HEK293T (cell line): ENCODE results near the gene SMIM44.

Source experiments
- ARNT ChIP-seq: fragments of 450-650 bp; IDR thresholded peaks from 2 replicates; pipeline ENCODE4 v1.6.1; 2017; ENCODE audit warnings: mild to moderate bottlenecking
- BHLHE40 ChIP-seq: fragments of 450-650 bp; IDR thresholded peaks from 2 replicates; pipeline ENCODE4 v1.6.1; 2016; ENCODE audit warnings: mild to moderate bottlenecking, moderate library complexity, borderline replicate concordance
- CTBP1 ChIP-seq: fragments of 450-650 bp; IDR thresholded peaks from 2 replicates; pipeline ENCODE4 v1.6.1; 2016; ENCODE audit warnings: borderline replicate concordance
- ELF4 ChIP-seq: fragments of 450-650 bp; IDR thresholded peaks from 2 replicates; pipeline ENCODE4 v1.6.1; 2017; ENCODE audit warnings: antibody characterized with exemption
- FOXA1 ChIP-seq: fragments of 450-650 bp; IDR thresholded peaks from 2 replicates; pipeline ENCODE4 v1.6.1; 2016; ENCODE audit warnings: mild to moderate bottlenecking
- FOXK2 ChIP-seq: fragments of 450-650 bp; IDR thresholded peaks from 2 replicates; pipeline ENCODE4 v1.6.1; 2016; ENCODE audit warnings: mild to moderate bottlenecking
- FOXM1 ChIP-seq: fragments of 450-650 bp; IDR thresholded peaks from 2 replicates; pipeline ENCODE4 v1.6.1; 2017; ENCODE audit warnings: mild to moderate bottlenecking, borderline replicate concordance
- HDGF ChIP-seq: fragments of 450-650 bp; IDR thresholded peaks from 2 replicates; pipeline ENCODE4 v1.6.1; 2017; ENCODE audit warnings: antibody characterized with exemption, borderline replicate concordance
- L3MBTL2 ChIP-seq: fragments of 450-650 bp; conservative IDR thresholded peaks from 2 replicates; pipeline ENCODE4 v1.6.1; 2016; ENCODE audit warnings: mild to moderate bottlenecking
- LEF1 ChIP-seq: fragments of 450-650 bp; IDR thresholded peaks from 2 replicates; pipeline ENCODE4 v1.6.1; 2017; ENCODE audit warnings: mild to moderate bottlenecking, borderline replicate concordance
- SP1 ChIP-seq: fragments of 450-650 bp; IDR thresholded peaks from 2 replicates; pipeline ENCODE4 v1.6.1; 2017
- SUZ12 ChIP-seq: fragments of 450-650 bp; IDR thresholded peaks from 2 replicates; pipeline ENCODE4 v1.6.1; 2016; ENCODE audit warnings: mild to moderate bottlenecking
- TARDBP ChIP-seq: fragments of 450-650 bp; IDR thresholded peaks from 2 replicates; pipeline ENCODE4 v1.6.1; 2016
- TF ChIP-seq, protein P1 (sequence below): fragments of 450-650 bp; IDR thresholded peaks from 2 replicates; pipeline ENCODE4 v1.6.1; 2016

DNA sequence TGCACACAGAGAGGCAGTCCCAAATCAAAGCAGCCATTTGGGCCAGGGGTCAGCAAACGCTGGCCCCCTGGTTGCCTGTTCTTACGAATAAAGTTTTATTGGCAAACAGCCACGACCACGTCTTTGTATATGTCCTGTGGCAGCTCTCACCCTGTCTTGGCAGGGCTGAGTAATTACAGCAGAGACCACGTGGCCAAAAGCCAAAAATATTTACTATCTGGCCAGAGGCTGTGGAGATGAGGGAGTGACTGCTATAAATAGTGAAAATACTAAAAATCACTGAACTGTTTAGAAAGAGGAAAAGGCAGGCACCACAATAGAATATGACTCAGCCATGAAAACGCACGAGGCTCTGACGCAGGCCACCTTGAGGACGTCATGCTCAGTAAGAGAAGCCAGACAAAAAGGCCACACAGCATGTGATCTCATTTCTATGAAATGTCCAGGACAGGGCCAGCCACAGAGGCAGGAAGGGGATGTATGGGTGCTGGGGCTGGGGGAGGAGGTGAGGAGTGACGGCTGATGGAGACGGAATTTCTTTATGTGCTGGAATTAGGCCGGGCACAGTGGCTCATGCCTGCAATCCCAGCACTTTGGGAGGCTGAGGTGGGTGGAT is 32.3 kb downstream of the SMIM44 start:
- TF ChIP-seq ELF4: no peak
- TF ChIP-seq TARDBP: no peak
- TF ChIP-seq SP1: no peak
- no peak for TF ChIP-seq FOXM1
- no peak for TF ChIP-seq FOXA1
- TF ChIP-seq, protein P1, sequence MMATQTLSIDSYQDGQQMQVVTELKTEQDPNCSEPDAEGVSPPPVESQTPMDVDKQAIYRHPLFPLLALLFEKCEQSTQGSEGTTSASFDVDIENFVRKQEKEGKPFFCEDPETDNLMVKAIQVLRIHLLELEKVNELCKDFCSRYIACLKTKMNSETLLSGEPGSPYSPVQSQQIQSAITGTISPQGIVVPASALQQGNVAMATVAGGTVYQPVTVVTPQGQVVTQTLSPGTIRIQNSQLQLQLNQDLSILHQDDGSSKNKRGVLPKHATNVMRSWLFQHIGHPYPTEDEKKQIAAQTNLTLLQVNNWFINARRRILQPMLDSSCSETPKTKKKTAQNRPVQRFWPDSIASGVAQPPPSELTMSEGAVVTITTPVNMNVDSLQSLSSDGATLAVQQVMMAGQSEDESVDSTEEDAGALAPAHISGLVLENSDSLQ: no peak
- no peak for TF ChIP-seq LEF1
- TF ChIP-seq FOXK2: no peak
- no peak for TF ChIP-seq SUZ12
- no peak for TF ChIP-seq L3MBTL2
- no peak for TF ChIP-seq BHLHE40
- no peak for TF ChIP-seq ARNT
- no peak for TF ChIP-seq CTBP1
- no peak for TF ChIP-seq HDGF
